Amygdala (tissue), 56 donors: ENCODE results near the gene PLAGL1.
A peak's percentile ranks its signal among the peaks of the same experiment; 100 is the strongest.
"Not testable (repeated sequence)": the region's sequence is repeated elsewhere in the genome, so short reads cannot be mapped to it uniquely, and the experiment has no call there.

Experiments
- DNase-seq, 56 donors: peaks; one replicate each; lab custom pipeline; 2025; lab: John Stamatoyannopoulos, UW

Gene PLAGL1

GRCh38 chr6:143941852-143942627, 66.0 kb downstream of the PLAGL1 start:
- peak in 10 of 56 donors; percentile 3 to 39 (median 12) for DNase-seq

DNA sequence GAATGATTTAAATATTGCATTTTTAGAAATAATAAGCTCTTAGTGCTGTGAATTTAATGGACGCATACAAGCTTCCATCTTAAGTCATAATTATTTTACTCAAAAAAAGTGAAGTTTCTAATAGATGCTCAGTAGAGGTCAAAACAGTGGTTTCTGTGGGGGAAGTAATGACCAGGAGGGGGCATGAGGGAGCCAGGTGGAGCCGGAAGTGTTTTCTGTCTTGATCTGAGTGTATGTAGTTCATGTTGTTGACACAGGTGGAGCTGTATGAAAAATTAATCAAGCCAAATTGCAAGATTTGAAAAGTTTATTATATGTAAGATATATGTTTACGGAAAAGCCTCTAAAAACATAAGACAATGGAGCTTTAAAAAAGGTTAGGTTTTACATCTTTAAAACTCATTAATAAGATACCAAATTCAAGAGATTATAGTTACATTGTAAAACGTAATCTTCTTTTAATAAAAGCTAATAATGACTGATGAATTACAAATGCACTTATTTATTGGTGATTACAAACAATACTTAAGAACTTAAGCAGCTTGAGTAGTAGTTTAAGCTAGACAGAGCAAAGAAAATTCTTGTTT, 68.0 kb downstream of the PLAGL1 start:
- no peak for DNase-seq

DNA sequence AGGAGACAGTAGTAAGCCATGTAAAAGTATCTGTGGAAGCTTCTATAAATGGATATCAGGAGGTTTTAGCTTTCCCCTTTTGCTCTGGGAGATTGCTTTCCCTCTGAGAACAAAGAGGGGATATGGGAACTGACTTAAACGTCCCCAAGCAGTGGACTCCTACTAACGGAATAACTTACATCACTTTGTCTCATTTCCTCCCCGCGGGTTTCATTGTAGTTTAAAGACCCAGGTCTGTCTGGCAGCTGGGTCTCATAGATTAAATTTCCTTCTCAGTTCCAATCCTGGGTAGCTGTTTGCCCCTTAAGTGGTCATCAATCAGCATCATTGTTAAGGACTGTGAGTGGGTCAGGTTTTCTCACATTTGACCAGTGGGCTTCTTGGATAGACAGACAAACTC, 68.7 kb downstream of the PLAGL1 start:
- no peak for DNase-seq

GRCh38 chr6:143937668-143937970, 70.4 kb downstream of the PLAGL1 start:
- DNase-seq, result no peak

GRCh38 chr6:143936778-143937667, 71.0 kb downstream of the PLAGL1 start:
- no peak for DNase-seq

- DNase-seq, result no peak
Observed at GRCh38 chr6:143936347-143936746, 71.7 kb downstream of the PLAGL1 start.

GRCh38 chr6:143934867-143935266, 73.2 kb downstream of the PLAGL1 start:
- DNase-seq, result no peak

GRCh38 chr6:143934331-143934730, 73.7 kb downstream of the PLAGL1 start:
- no peak for DNase-seq

DNA sequence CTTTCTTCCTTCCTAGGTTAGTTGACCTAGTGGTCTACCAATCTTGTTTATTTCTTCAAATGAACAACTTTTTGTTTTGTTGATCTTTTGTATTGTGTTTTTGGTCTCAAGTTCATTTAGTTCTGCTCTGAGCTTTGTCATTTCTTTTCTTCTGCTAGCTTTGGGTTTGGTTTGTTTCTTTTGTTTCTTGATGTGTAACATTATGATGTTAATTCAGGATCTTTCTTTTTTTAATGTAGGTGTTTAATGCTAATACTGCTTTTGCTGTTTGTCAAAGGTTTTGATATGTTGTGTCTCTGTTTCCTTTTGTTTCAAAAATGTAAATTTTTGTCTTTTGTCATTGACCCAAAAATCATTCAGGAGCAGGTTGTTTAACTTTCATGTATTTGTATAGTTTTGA, 78.1 kb downstream of the PLAGL1 start:
- DNase-seq, result no peak

GRCh38 chr6:143928853-143929252, 79.2 kb downstream of the PLAGL1 start:
- no peak for DNase-seq

DNA sequence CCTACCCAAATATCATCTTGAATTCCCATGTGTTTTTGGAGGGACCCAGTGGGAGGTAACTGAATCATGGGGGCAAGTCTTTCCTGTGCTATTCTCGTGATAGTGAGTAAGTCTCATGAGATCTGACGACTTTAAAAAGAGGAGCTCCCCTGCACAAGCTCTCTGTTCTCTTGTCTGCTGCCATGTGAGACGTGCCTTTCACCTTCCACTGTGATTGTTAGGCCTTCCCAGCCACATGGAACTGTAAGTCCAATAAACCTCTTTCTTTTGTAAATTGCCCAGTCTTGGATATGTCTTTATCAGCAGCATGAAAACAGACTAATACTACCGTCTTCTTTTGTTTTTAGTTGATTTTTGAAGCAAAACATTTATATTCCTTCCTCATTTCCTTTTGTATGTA, 91.0 kb downstream of the PLAGL1 start:
- DNase-seq, result not testable (repeated sequence)

DNA sequence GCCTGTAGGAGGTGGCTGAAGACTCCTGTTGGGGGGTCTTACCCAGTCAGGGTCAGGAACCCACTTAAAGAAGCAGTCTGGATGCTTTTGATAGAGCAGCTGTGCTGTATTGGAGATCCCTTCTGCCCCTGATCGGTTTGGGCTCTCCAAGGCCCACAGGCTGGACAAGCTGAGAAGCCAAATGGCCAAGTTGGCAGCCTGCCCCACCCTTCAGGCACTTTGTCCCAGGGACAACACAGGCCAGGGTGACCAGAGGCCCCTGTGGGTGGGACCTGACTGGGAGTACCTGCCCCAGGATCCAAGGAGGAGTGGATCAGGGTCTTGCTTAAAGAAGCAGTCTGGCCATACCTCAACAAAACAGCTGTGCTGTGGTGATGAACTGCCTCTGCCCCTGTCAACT, 95.4 kb downstream of the PLAGL1 start:
- DNase-seq, result no peak

DNA sequence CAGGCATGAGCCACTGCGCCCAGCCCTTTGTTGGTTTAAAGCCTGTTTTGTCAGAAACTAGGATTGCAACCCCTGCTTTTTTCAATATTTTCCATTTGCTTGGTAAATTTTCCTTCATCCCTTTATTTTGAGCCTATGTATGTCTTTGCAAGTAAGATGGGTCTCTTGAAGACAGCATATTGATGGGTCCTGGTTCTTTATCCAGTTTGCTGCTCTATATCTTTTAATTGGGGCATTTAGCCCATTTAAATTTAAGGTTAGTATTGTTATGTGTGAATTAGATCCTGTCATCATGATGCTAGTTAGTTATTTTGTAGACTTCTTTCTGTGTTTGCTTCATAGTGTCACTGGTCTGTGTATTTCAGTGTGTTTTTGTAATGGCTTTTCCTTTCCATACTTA, 97.0 kb downstream of the PLAGL1 start:
- DNase-seq, result no peak

DNA sequence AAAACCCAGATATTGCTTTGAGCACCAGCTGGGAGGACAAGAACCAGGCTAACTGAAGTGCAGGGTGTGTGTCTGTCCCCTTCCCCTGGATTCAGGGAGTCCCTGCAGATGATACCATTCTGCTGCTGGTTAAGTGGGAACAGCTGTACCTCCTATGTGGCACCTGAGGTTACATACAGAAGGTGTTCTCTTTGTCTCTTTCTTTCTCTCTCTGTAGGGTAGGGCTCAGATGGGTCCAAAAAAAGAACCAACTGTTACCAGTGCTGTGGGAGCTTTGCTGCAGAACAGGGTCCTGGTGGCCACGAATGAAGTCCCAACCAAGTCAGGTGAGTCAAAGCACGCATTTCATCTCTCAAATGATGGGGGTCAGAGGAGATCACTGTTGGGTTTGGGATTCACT, 105.2 kb downstream of the PLAGL1 start:
- DNase-seq, result no peak

DNA sequence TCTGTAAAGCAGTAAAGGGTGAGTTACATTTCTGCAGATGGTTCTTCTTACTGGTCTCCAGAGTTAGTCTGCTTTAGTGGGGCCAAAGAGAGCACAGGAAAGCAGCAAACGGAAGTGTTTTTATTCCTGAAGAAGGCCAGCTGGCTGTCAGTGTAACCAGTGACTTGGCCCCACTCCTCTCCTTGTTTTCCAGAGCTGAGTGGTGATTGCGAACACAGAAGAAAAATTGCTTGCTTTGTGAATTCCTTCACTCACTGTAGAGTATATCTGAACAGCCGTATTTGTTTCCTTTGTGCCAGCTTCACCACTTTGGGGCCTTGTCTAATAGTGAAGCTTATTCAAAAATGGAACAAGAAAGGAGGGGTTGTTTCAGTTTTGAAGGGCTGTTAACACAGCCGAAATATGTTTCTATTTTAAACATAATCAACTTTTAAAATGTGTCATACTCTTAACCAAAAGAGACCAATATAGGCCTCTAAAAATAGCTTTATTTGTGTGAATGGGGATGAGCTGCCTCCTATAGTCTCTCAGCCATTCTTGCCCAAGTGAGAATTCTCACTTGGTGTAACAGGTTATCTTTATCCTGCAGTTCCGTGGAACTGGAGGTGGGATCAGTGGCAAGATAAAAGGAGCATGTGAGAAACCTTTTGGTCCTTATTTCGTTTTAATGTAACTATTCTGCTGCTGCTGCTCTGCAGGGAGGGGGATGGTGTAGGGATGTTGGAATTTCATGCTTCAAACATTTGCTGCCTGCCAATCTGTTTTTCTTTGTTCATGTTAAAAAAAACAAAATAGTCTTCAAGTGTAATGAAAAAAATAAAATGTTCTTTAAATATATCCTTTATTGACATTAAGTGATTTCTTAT, 105.9 kb downstream of the PLAGL1 start:
- DNase-seq, result peak in 2 of 56 donors; percentile 9 to 10

GRCh38 chr6:143900358-143900757, 107.7 kb downstream of the PLAGL1 start:
- DNase-seq, result no peak

DNA sequence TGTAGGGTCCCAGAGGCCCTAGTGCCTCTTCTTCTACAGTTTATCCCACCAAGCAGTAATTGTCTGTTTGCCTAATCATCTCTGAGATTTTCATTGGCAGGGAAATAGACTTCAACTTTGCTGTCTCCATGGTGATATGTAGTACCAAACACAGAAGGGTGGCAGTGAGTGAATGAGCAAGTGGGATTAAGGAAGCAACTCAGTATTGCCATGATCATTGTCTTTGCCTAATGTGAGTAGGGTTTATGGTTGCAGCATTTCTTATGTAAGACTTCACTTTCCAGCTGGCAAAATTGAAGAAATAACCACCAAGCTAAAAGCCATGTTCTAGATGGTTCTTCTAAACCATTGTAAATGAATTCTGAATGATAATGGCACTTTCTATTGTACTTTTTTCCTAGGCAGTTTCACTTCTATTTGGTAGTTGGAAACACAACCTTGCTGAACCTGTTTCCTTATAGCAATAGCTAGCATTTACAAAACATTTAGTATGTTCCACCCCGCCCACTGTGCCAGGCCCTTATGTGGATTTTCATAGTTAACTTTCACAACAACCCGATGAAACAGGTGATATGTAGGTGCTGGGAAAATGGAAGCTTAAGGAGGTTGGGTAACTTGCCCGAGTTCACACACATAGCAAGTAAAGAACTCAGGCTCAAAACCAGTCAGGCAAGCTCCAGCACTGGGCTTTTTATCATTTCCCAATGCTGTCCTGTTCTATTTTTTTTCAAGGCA, 111.8 kb downstream of the PLAGL1 start:
- no peak for DNase-seq

DNA sequence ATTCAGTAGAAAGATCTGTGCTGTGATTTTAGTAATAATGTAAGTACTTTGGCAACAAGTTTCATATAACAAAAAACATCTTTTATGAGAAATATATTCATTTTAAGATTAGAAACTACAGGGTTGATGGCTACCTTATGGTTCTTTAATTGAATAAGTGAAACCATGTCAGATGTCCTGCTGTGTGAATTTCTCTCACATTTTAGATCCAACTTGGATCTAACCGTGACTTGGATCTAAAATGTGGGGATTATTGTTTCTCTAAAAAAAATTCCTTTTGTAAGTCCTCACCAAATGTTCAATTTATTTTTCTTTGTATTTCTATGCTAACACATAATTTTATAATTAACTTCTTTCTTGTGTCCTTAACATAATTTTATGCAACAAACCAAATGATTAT, 113.4 kb downstream of the PLAGL1 start:
- DNase-seq, result no peak
